ENCODE results near the gene IL6R.

Gene IL6R

GRCh38 chr1:154453161-154453560 lies 48.0 kb downstream of the IL6R start:
- DNase-seq (ENCODE audit: low read depth in 3 of 3), result no peak

GRCh38 chr1:154453574-154454352 lies 48.6 kb downstream of the IL6R start:
- DNase-seq (ENCODE audit: low read depth in 3 of 3), result no peak

- no peak for DNase-seq (ENCODE audit: low read depth in 3 of 3)
Measured at GRCh38 chr1:154454386-154455120, 49.4 kb downstream of the IL6R start.

GRCh38 chr1:154456631-154457030 lies 51.5 kb downstream of the IL6R start:
- DNase-seq (ENCODE audit: low read depth in 3 of 3), result no peak

- DNase-seq (ENCODE audit: low read depth in 3 of 3), result no peak
Measured at GRCh38 chr1:154459080-154459479, 53.9 kb downstream of the IL6R start.

GRCh38 chr1:154460695-154461260 lies 55.6 kb downstream of the IL6R start:
- no peak for DNase-seq (ENCODE audit: low read depth in 3 of 3)

- peak in 2 of 3 donors; percentile 58 to 60 for DNase-seq (ENCODE audit: low read depth in 3 of 3)
Measured at GRCh38 chr1:154463512-154463990, 58.4 kb downstream of the IL6R start.

GRCh38 chr1:154465621-154466195 lies 60.6 kb downstream of the IL6R start:
- no peak for DNase-seq (ENCODE audit: low read depth in 3 of 3)

- DNase-seq (ENCODE audit: low read depth in 3 of 3), result no peak
Measured at GRCh38 chr1:154466206-154466605, 61.1 kb downstream of the IL6R start.

- no peak for DNase-seq (ENCODE audit: low read depth in 3 of 3)
Measured at GRCh38 chr1:154466921-154467417, 61.8 kb downstream of the IL6R start.

- no peak for DNase-seq (ENCODE audit: low read depth in 3 of 3)
Measured at GRCh38 chr1:154467434-154468102, 62.4 kb downstream of the IL6R start.

- no peak for DNase-seq (ENCODE audit: low read depth in 3 of 3)
Measured at GRCh38 chr1:154468535-154469250, 63.5 kb downstream of the IL6R start.

- DNase-seq (ENCODE audit: low read depth in 3 of 3), result no peak
Measured at GRCh38 chr1:154469844-154470560, 64.9 kb downstream of the IL6R start.

GRCh38 chr1:154471304-154471703 lies 66.2 kb downstream of the IL6R start:
- no peak for DNase-seq (ENCODE audit: low read depth in 3 of 3)

GRCh38 chr1:154474802-154475201 lies 69.7 kb downstream of the IL6R start:
- DNase-seq (ENCODE audit: low read depth in 3 of 3), result no peak

GRCh38 chr1:154476791-154477190 lies 71.6 kb downstream of the IL6R start:
- no peak for DNase-seq (ENCODE audit: low read depth in 3 of 3)

- DNase-seq (ENCODE audit: low read depth in 3 of 3), result no peak
Measured at GRCh38 chr1:154478013-154478412, 72.9 kb downstream of the IL6R start.

GRCh38 chr1:154478639-154479038 lies 73.5 kb downstream of the IL6R start:
- no peak for DNase-seq (ENCODE audit: low read depth in 3 of 3)

GRCh38 chr1:154479764-154480421 lies 74.8 kb downstream of the IL6R start:
- DNase-seq (ENCODE audit: low read depth in 3 of 3), result peak; percentile 32 to 56 (median 50)

GRCh38 chr1:154481053-154481452 lies 75.9 kb downstream of the IL6R start:
- no peak for DNase-seq (ENCODE audit: low read depth in 3 of 3)
